Measurements from ENCODE around the gene CHST10. TPM values are rescaled to one million over a fixed set of nuclear protein-coding genes. Genes with fewer than 3 reads are reported as not detected.
"Not testable (repeated sequence)": the region's sequence is repeated elsewhere in the genome, so short reads cannot be mapped to it uniquely, and the experiment has no call there.

Gene CHST10
- total RNA-seq, 3 donors from 2014 or later, result 9.5 to 12.1 (median 10.3) TPM

DNA sequence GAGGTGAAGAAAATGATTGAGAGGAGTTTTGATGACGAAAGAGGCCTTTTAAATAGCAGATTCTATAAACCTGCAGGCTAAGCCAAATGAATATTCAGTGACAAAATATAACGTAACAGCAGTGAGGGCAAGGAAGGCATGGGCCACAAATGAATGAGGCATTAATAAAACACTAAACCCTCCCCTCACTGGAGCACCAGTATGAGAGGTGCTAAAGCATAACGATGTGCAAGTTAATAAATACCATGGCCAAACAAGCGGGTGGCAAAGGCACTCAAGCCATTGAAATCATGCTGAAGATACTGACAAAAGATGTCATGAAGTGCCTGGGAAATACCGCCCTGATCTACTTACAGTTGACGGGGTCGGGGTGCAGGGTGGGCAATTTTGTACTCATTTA, 64.9 kb downstream of the CHST10 start:
- Mint-ChIP-seq H3K9me3 (no peaks in the 10 kb centered on the region), H3K4me3 (no peak overlapping the region), H3K4me1 (ENCODE audit: low read depth) (no peaks in the 10 kb centered on the region), H3K27me3 (ENCODE audit: low read depth) (peaks cover 45% of the 10 kb centered on the region), H3K36me3 (ENCODE audit: insufficient read depth) (no peaks in the 10 kb centered on the region)
- ATAC-seq (no peak), DNase-seq (no peak)

DNA sequence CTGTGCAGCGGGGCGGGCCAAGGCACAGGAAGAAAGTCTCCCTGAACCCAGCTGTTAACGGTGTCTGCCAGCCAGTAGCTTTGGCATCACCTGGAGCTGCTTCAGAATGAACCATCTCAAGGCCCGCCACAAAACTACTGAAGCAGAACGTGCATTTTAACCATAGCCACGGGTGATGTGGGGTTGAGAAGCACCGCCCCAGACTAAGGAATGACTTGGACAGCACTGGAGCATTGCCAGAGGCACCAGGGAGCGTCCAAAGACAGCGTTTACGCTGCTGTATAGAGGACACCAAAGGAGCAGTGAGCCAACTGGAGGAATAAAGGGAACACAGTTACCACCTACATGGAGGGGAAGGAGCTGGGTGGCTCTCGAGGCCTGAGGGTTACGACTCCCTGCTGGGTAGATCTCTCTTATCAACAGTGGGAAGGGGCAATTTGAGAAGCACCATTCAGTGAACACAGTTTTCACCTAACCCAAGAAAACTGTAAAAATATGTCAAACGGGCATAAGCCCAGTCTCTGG, 66.7 kb downstream of the CHST10 start:
- Mint-ChIP-seq H3K4me3 (no peak overlapping the region), H3K27me3 (ENCODE audit: low read depth) (peaks cover 39% of the 10 kb centered on the region), H3K4me1 (ENCODE audit: low read depth) (no peaks in the 10 kb centered on the region), H3K36me3 (ENCODE audit: insufficient read depth) (no peaks in the 10 kb centered on the region), H3K9me3 (no peaks in the 10 kb centered on the region)
- ATAC-seq (no peak), DNase-seq (no peak)

DNA sequence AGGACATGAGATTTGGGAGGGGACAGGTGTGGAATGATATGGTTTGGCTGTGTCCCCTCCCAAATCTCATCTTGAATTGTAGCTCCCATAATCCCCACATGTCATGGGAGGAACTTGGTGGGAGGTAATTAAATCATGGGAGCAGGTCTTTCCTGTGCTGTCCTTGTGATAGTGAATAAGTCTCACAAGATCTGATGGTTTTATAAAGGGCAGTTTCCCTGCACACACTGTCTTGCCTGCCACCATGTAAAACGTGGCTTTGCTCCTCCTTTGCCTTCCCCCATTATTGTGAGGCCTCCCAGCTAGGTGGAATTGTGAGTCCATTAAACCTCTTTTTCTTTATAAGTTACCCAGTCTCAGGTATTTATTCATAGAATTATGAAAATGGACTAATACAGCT, 72.3 kb downstream of the CHST10 start:
- H3K4me3 Mint-ChIP-seq; H3K9me3 Mint-ChIP-seq; H3K4me1 Mint-ChIP-seq (ENCODE audit: low read depth); H3K36me3 Mint-ChIP-seq (ENCODE audit: insufficient read depth); DNase-seq; ATAC-seq: not testable (repeated sequence)
- peaks cover 22% of the 10 kb centered on the region for H3K27me3 Mint-ChIP-seq (ENCODE audit: low read depth)

DNA sequence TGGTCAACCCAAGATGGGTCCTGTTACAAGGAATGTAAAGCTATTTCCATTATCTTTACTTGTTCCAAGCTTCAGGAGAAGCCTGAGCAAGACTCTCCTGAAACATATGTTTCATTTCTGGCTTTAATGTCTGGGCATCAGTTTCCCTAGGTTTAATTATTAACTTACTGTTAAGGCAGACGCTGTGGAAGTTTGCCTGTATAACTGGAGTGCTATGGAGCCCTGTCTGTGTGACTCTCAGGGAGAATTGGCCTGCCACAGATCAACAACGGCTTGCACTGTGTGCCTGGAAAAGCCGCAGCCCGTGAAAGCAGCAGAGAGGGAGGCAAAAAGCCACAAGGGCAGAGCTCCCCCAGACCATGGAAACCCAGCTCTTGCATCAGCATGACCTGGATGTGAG, 73.0 kb downstream of the CHST10 start:
- H3K4me3 Mint-ChIP-seq, result no peak overlapping the region
- H3K4me1 Mint-ChIP-seq (ENCODE audit: low read depth), result no peaks in the 10 kb centered on the region
- H3K27me3 Mint-ChIP-seq (ENCODE audit: low read depth), result peaks cover 19% of the 10 kb centered on the region
- DNase-seq (no peak), ATAC-seq (no peak)
- H3K36me3 Mint-ChIP-seq (ENCODE audit: insufficient read depth), result no peaks in the 10 kb centered on the region
- H3K9me3 Mint-ChIP-seq, result no peaks in the 10 kb centered on the region

DNA sequence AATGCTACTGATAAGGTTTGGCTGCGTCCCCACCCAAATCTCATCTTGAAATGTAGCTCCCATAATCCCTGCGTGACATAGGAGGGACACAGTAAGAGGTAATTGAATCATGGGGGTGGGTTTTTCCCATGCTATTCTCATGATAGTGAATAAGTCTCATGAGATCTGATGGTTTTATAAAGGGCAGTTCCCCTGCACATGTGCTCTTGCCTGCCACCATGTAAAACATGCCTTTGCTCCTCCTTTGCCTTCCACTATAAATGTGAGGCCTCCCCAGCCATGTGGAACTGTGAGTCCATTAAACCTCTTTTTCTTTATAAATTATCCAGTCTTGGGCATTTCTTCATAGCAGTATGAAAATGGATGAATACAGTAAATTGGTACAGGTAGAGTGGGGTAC, 75.0 kb downstream of the CHST10 start:
- H3K9me3 Mint-ChIP-seq; H3K36me3 Mint-ChIP-seq (ENCODE audit: insufficient read depth); H3K4me3 Mint-ChIP-seq; ATAC-seq; H3K4me1 Mint-ChIP-seq (ENCODE audit: low read depth); DNase-seq: not testable (repeated sequence)
- H3K27me3 Mint-ChIP-seq (ENCODE audit: low read depth), result peaks cover 18% of the 10 kb centered on the region

Other genes with a start within 250 kb of the CHST10 start
- gene LONRF2, start 95.2 kb downstream of the CHST10 start, total RNA-seq, result under 1 TPM; 0.03 to 0.25 (median 0.05) TPM
- gene NMS, start 52.8 kb upstream of the CHST10 start, total RNA-seq, result not detected
- gene PDCL3, start 145.3 kb upstream of the CHST10 start, total RNA-seq, result 10 to 100 TPM; 42.1 to 43.5 (median 43.2) TPM